ENCODE results near the gene MEP1B.
"Not testable (repeated sequence)": the region's sequence is repeated elsewhere in the genome, so short reads cannot be mapped to it uniquely, and the experiment has no call there.

The MEP1B gene

GRCh38 chr18:32208577-32208976 is 18.7 kb downstream of the MEP1B start:
- H3K27ac ChIP-seq: no peak overlapping the region
- no peak for DNase-seq (ENCODE audit: low spot score)
- TF ChIP-seq CTCF (IDR thresholded peaks at IDR 0.05): no peak

GRCh38 chr18:32209685-32210445 is 20.0 kb downstream of the MEP1B start:
- no peak overlapping the region for H3K27ac ChIP-seq
- TF ChIP-seq CTCF (IDR thresholded peaks at IDR 0.05): no peak
- H3K4me3 ChIP-seq: no peak overlapping the region
- DNase-seq (ENCODE audit: low spot score): no peak

More at GRCh38 chr18:32208577-32208976, 18.7 kb downstream of the MEP1B start:
- no peak overlapping the region for H3K4me3 ChIP-seq

- no peak for DNase-seq (ENCODE audit: low spot score)
- TF ChIP-seq CTCF (IDR thresholded peaks at IDR 0.05): no peak
- Histone ChIP-seq H3K4me3 (no peak overlapping the region), H3K27ac (no peak overlapping the region)
These were observed 23.9 kb downstream of the MEP1B start for GRCh38 chr18:32213693-32214092.

- no peak overlapping the region for H3K27ac ChIP-seq
- no peak for TF ChIP-seq CTCF (IDR thresholded peaks at IDR 0.05)
- H3K4me3 ChIP-seq: no peak overlapping the region
- no peak for DNase-seq (ENCODE audit: low spot score)
These were observed 26.6 kb downstream of the MEP1B start for GRCh38 chr18:32216390-32216789.

GRCh38 chr18:32219431-32220018 is 29.7 kb downstream of the MEP1B start:
- H3K4me3 ChIP-seq: no peak overlapping the region
- H3K27ac ChIP-seq: no peak overlapping the region
- DNase-seq (ENCODE audit: low spot score): no peak
- no peak for TF ChIP-seq CTCF (IDR thresholded peaks at IDR 0.05)

GRCh38 chr18:32233348-32233747 is 43.5 kb downstream of the MEP1B start:
- H3K27ac ChIP-seq; H3K4me3 ChIP-seq; DNase-seq (ENCODE audit: low spot score): not testable (repeated sequence)

- no peak overlapping the region for H3K27ac ChIP-seq
- no peak for DNase-seq (ENCODE audit: low spot score)
- no peak for TF ChIP-seq CTCF (IDR thresholded peaks at IDR 0.05)
- no peak overlapping the region for H3K4me3 ChIP-seq
These were observed 47.2 kb downstream of the MEP1B start for GRCh38 chr18:32237049-32237448.

Measured in coronary artery (tissue), 2 donors.